IPS-NIHi7 (cell line): ENCODE measurements around the gene KCNT1.
A peak's percentile ranks its signal among the peaks of the same experiment; 100 is the strongest.

Experiments
- DNase-seq: peaks from one replicate; pipeline ENCODE4 v3.0.0; 2012; ENCODE audit warnings: mixed read lengths; ENCODE audit errors: extremely low spot score

KCNT1 gene

DNA sequence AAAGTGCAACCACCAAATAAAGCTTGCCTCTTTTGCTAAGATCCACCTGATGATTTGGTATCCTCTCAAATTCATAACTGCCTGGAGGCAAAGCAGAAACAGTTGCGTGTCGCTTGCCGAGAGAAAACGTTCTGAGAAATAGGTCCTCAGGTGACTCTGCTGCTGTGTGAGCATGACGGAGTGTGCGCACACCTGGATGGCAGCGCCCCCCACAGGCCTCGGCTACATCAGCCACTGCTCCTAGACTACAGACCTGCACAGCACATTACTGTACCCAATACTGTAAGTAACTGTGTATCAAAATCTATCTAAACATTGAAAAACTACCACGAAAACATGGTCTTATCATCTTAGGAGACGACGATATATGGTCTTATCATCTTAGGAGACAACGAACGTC lies 117.9 kb downstream of the KCNT1 start:
- DNase-seq: peak; percentile 49

GRCh38 chr9:135820661-135821060 lies 118.7 kb downstream of the KCNT1 start:
- peak; percentile 6 for DNase-seq

- DNase-seq: no peak
Measured at GRCh38 chr9:135821116-135821515, 119.1 kb downstream of the KCNT1 start.

GRCh38 chr9:135821733-135822373 lies 119.9 kb downstream of the KCNT1 start:
- no peak for DNase-seq

DNA sequence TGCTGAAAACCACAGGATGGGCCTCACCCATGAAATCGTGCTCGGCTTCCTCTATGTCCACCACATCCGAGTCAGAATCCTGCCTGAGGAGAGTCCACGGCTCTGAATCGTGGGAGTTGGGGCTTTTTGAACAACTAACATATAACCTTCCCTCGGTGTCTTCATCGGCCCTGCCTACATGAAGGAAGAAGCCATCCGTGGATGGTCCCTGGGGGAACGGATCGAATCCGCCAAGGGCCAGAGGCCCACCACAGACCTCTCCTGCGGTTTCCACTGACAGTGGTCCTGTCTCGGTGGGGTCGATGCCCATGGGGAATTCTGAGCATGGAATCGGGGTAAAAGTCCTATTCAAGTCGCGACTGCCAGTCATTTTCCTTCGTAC lies 120.4 kb downstream of the KCNT1 start:
- DNase-seq: no peak

GRCh38 chr9:135823036-135823435 lies 121.1 kb downstream of the KCNT1 start:
- DNase-seq: no peak

GRCh38 chr9:135825435-135826187 lies 123.6 kb downstream of the KCNT1 start:
- no peak for DNase-seq

- no peak for DNase-seq
Measured at GRCh38 chr9:135826188-135826545, 124.2 kb downstream of the KCNT1 start.

DNA sequence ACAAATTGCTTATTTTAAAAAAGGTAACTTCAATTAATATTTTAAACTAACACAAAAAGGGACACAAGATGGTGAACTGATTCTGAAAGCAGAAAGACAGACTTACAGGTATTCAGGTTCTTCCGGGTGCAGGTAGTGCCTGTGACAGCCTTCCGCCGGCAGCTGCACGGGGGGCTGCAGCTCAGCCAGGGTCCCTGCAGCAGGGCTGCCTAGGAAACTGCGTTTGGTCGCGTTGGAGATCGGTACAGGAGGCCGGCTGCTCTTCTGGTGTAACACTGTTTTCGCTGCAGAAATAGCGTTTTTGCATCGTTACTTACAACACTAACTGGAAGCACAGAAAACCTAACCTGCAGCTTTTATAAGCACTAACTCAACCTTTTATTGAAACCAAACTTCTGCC lies 125.3 kb downstream of the KCNT1 start:
- DNase-seq: no peak

DNA sequence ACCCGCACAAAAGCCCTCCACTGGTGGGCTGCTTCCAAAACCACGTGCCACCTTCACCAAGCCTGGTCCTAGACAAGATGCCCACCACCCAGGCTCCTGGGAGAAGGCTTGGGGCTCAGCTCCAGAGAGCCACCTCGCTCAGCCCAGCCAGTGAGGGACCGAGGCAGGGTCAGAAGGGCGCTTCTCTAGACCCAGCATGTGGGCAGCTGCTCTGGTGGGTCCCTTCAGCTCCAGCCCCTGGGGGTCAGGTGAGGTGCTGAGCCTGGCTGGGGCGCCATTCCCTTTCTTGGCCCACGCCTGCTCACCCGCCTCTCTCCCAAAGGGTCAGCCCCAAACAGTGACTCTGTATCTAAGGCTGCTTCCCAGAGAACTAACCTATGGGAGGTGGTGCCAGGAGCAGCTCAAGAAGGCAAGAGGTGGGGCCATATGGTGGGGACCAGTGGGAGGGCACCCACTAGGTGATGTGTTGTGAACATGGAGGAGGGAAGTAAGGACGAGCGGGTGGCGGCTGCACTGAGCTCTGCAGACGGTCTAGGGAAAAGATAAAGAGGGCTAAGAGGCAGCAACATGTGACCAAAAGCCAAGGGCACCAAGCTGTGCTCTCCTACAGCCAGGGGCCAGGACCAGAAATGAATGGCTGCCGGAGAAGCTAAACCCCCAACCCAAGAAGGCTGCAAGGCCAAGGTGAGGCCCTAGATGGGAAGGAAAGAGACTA lies 126.0 kb downstream of the KCNT1 start:
- DNase-seq: no peak

- DNase-seq: no peak
Measured at GRCh38 chr9:135828656-135829055, 126.7 kb downstream of the KCNT1 start.

DNA sequence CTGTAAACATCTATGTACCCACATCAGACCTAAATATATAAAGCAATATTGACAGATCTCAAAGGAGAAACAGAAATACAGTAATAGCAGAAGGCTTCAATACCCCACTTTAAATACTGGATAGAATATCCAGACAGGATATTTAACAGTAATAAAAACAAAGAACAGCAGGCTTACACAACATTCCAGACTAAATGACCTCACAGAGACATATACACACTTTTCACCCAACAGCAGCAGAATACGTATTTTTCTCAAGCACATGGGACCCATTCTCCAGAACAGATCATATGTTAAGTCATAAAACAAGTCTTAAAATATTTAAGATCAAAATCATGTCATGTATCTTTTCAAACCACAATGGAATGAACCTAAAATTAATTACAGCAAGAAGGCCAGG lies 128.5 kb downstream of the KCNT1 start:
- no peak for DNase-seq

GRCh38 chr9:135833864-135834263 lies 131.9 kb downstream of the KCNT1 start:
- no peak for DNase-seq

- DNase-seq: no peak
Measured at GRCh38 chr9:135835131-135835530, 133.1 kb downstream of the KCNT1 start.

- no peak for DNase-seq
Measured at GRCh38 chr9:135839516-135839915, 137.5 kb downstream of the KCNT1 start.

DNA sequence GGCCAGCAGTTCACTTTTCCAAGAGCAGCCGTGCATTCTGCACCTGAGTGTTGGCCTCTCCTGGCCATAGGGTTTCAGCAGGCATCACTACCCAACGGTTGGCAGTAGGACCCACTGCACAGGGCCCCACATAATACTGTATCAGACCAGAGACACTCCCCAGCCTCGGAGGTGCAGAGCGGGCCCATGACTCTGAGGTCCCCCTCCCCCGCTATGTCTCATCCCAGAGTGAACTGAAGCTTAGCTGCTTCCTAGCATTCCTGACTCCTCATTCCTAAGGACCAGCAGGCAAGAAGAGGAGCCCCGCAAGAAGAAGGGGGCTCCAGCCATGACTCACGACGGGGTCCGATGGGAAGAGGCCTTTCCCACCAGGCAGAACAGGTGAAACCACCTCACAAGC lies 138.1 kb downstream of the KCNT1 start:
- DNase-seq: no peak

DNA sequence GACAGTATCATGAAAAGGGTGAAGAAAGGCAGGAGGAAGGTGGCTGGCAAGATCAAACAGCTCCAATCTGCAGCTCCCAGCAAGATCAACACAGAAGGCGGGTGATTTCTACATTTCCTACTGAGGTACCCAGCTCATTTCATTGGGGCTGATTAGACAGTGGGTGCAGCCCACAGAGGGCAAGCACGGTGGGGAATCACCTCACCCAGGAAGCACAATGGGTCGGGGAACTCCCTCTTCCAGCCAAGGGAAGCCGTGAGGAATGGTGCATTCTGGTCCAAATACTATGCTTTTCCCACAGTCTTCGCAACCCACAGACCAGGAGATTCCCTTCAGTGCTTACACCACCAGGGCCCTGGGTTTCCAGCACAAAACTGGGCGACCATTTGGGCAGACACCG lies 138.6 kb downstream of the KCNT1 start:
- DNase-seq: no peak
